IPS DF 6.9 (cell line): Measurements from ENCODE around the gene EXOSC7.

ENCODE experiments used
- DNase-seq: peaks from one replicate; pipeline ENCODE4 v3.0.0-alpha.2; 2013; ENCODE audit warnings: low read depth, low spot score
- H3K27ac ChIP-seq: one replicate; pipeline ENCODE4 v1.5.1; 2013; ENCODE audit warnings: low read length, control low read depth
- H3K27me3 ChIP-seq: 2 replicates; pipeline ENCODE4 v1.6.1; 2013; ENCODE audit warnings: mild to moderate bottlenecking, low read length; ENCODE audit not compliant: control insufficient read depth, insufficient read depth
- H3K36me3 ChIP-seq: 2 replicates; pipeline ENCODE4 v1.6.1; 2013; ENCODE audit warnings: low read length; ENCODE audit not compliant: control insufficient read depth, insufficient read depth
- H3K4me1 ChIP-seq: 2 replicates; pipeline ENCODE4 v1.6.1; 2013; ENCODE audit warnings: low read length; ENCODE audit not compliant: control insufficient read depth, insufficient read depth
- H3K4me3 ChIP-seq: 2 replicates; pipeline ENCODE4 v1.5.1; 2013; ENCODE audit warnings: mild to moderate bottlenecking, low read length
- H3K9me3 ChIP-seq: 2 replicates; pipeline ENCODE4 v1.6.1; 2013; ENCODE audit warnings: low read length, inconsistent platforms; ENCODE audit not compliant: control insufficient read depth, insufficient read depth
- WGBS: extraction: QIAGEN DNeasy Blood & Tissue Kit; methylation state at CpG from one replicate; pipeline ENCODE4 v1.1.7; 2013; ENCODE audit warnings: mixed read lengths, missing lambda C conversion rate; ENCODE audit not compliant: insufficient read length, insufficient coverage; 5-methylcytosine and 5-hydroxymethylcytosine counted together

Gene EXOSC7

GRCh38 chr3:44960387-44961026 lies 15.5 kb upstream of the EXOSC7 start:
- no peaks in the 10 kb centered on the region for H3K4me1 ChIP-seq
- no CpG with 5 or more reads among the region's 3 CpGs for WGBS
- H3K27ac ChIP-seq = no peak overlapping the region
- H3K4me3 ChIP-seq = no peak overlapping the region
- no peak for DNase-seq
- H3K9me3 ChIP-seq = no peaks in the 10 kb centered on the region
- H3K27me3 ChIP-seq = no peaks in the 10 kb centered on the region; the same call in 1 of the 2 replicates
- H3K36me3 ChIP-seq = peaks cover 7% of the 10 kb centered on the region; the same call in 1 of the 2 replicates

GRCh38 chr3:44961888-44962287 lies 14.2 kb upstream of the EXOSC7 start:
- Histone ChIP-seq H3K4me1 (no peaks in the 10 kb centered on the region), H3K27me3 (no peaks in the 10 kb centered on the region; the same call in 1 of the 2 replicates), H3K9me3 (no peaks in the 10 kb centered on the region), H3K36me3 (peaks cover 7% of the 10 kb centered on the region; the same call in 1 of the 2 replicates), H3K27ac (no peak overlapping the region), H3K4me3 (no peak overlapping the region)
- DNase-seq = no peak
- WGBS = no CpG with 5 or more reads among the region's 3 CpGs

GRCh38 chr3:44962621-44963393 lies 13.2 kb upstream of the EXOSC7 start:
- no peak for DNase-seq
- no CpG with 5 or more reads among the region's 6 CpGs for WGBS
- H3K36me3 ChIP-seq = peaks cover 7% of the 10 kb centered on the region; the same call in 1 of the 2 replicates
- H3K27me3 ChIP-seq = no peaks in the 10 kb centered on the region; the same call in 1 of the 2 replicates
- no peaks in the 10 kb centered on the region for H3K9me3 ChIP-seq
- H3K4me3 ChIP-seq = no peak overlapping the region
- H3K27ac ChIP-seq = no peak overlapping the region
- no peaks in the 10 kb centered on the region for H3K4me1 ChIP-seq

- Histone ChIP-seq H3K27ac (no peak overlapping the region), H3K4me3 (no peak overlapping the region), H3K9me3 (no peaks in the 10 kb centered on the region), H3K27me3 (no peaks in the 10 kb centered on the region; the same call in 1 of the 2 replicates), H3K36me3 (peaks cover 4% of the 10 kb centered on the region; the same call in 1 of the 2 replicates), H3K4me1 (no peaks in the 10 kb centered on the region)
- no CpG with 5 or more reads among the region's 4 CpGs for WGBS
- no peak for DNase-seq
Observed at GRCh38 chr3:44963571-44964325, 12.3 kb upstream of the EXOSC7 start.

GRCh38 chr3:44965165-44965564 lies 10.9 kb upstream of the EXOSC7 start:
- WGBS = no CpG with 5 or more reads among the region's 3 CpGs
- H3K4me3 ChIP-seq = no peak overlapping the region
- no peaks in the 10 kb centered on the region for H3K36me3 ChIP-seq
- no peaks in the 10 kb centered on the region for H3K4me1 ChIP-seq
- DNase-seq = no peak
- H3K9me3 ChIP-seq = no peaks in the 10 kb centered on the region
- H3K27ac ChIP-seq = no peak overlapping the region
- no peaks in the 10 kb centered on the region; the same call in 1 of the 2 replicates for H3K27me3 ChIP-seq

GRCh38 chr3:44966795-44967278 lies 9.2 kb upstream of the EXOSC7 start:
- H3K27ac ChIP-seq = no peak overlapping the region
- WGBS = no CpG with 5 or more reads among the region's 3 CpGs

GRCh38 chr3:44968447-44968858 lies 7.6 kb upstream of the EXOSC7 start:
- Histone ChIP-seq H3K4me1 (no peaks in the 10 kb centered on the region), H3K27ac (no peak overlapping the region), H3K27me3 (no peaks in the 10 kb centered on the region; the same call in 1 of the 2 replicates), H3K36me3 (no peaks in the 10 kb centered on the region), H3K9me3 (no peaks in the 10 kb centered on the region), H3K4me3 (no peak overlapping the region)
- WGBS = no CpG with 5 or more reads among the region's 6 CpGs
- DNase-seq = no peak

More at GRCh38 chr3:44966795-44967278, 9.2 kb upstream of the EXOSC7 start:
- Histone ChIP-seq H3K9me3 (no peaks in the 10 kb centered on the region), H3K4me3 (no peak overlapping the region), H3K4me1 (no peaks in the 10 kb centered on the region), H3K36me3 (no peaks in the 10 kb centered on the region), H3K27me3 (no peaks in the 10 kb centered on the region; the same call in 1 of the 2 replicates)
- no peak for DNase-seq

- H3K27me3 ChIP-seq = no peaks in the 10 kb centered on the region; the same call in 1 of the 2 replicates
- no peaks in the 10 kb centered on the region for H3K9me3 ChIP-seq
- H3K36me3 ChIP-seq = no peaks in the 10 kb centered on the region
- no peak for DNase-seq
- WGBS = no CpG with 5 or more reads among the region's 5 CpGs
- no peak overlapping the region for H3K4me3 ChIP-seq
- no peak overlapping the region for H3K27ac ChIP-seq
- H3K4me1 ChIP-seq = no peaks in the 10 kb centered on the region
Observed at GRCh38 chr3:44969154-44969827, 6.8 kb upstream of the EXOSC7 start.

- Histone ChIP-seq H3K27me3 (no peaks in the 10 kb centered on the region; the same call in 1 of the 2 replicates), H3K4me1 (0 out of 2 replicates have a peak, but pooled peaks cover 2% of the 10 kb centered on the region), H3K36me3 (no peaks in the 10 kb centered on the region), H3K9me3 (no peaks in the 10 kb centered on the region), H3K4me3 (no peak overlapping the region), H3K27ac (no peak overlapping the region)
- no CpG with 5 or more reads among the region's 2 CpGs for WGBS
- no peak for DNase-seq
Observed at GRCh38 chr3:44969828-44970179, 6.2 kb upstream of the EXOSC7 start.
